HG03175 (cell line): ENCODE measurements around the gene TMEM63A.
"Not testable (repeated sequence)": the region's sequence is repeated elsewhere in the genome, so short reads cannot be mapped to it uniquely, and the experiment has no call there.

ENCODE experiments used
- ATAC-seq: cut with Tn5 transposase; IDR thresholded peaks from one replicate; pipeline ENCODE4 v1.9.1; 2021; ENCODE audit warnings: mild to moderate bottlenecking, moderate library complexity; ENCODE audit not compliant: unreplicated experiment

Gene TMEM63A

DNA sequence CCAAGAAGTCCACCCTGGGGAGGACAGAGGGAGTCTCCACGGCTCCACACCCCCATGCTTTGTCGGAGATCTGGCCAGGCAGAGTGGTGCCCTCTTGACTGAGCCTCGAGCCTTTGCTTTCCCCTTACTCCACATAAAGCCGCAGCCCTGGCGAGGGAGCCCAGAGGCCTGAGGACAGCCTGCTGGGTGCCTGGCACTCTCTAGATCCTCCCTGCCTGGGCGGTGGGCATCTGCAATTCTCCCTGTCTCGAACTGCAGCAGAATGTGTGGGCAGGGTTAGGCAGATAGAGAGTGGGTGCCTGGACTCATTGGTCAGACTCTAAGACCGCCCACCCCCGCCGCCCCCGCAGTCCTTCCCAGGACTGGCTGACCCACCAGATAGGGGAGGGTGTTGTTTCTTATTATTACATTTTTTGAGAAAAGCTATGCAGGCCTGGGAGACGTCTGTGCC, 58.3 kb downstream of the TMEM63A start:
- no peak for ATAC-seq

DNA sequence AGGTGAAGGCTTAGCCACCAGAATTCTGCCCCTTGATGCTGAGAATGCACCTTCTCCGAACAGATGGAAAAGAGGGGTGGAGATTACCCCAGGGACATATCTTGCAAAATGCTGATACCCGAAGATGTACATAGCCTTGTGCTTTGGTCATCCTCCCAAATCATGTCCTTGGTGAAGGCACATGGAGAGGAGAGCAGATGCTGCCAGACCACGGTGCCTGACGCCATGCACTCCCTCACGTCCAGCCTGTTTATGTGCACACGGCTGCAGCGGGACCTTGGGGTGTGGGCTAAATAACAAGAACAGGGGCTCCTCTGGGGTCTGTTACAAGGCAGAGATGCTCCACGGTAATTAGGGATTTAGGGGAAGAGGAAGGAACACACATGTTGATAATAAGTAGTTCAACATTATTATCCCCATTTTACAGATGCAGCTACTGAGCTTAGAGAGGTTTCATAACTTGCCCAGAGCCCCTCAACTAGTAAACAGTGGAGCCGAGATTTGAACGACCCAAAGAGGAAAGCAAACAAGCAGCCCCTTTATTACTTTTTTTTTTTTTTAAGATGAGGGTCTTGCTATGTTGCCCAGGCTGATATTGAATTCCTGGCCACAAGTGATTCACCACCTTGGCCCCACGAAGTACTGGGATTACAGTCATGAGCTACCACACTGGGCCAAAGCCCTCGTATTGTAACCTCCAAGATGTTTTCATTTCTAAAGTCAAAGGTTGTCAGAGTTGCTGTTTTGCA, 59.4 kb downstream of the TMEM63A start:
- no peak for ATAC-seq

- ATAC-seq, result no peak
These were observed 61.6 kb downstream of the TMEM63A start for GRCh38 chr1:225820522-225821120.

DNA sequence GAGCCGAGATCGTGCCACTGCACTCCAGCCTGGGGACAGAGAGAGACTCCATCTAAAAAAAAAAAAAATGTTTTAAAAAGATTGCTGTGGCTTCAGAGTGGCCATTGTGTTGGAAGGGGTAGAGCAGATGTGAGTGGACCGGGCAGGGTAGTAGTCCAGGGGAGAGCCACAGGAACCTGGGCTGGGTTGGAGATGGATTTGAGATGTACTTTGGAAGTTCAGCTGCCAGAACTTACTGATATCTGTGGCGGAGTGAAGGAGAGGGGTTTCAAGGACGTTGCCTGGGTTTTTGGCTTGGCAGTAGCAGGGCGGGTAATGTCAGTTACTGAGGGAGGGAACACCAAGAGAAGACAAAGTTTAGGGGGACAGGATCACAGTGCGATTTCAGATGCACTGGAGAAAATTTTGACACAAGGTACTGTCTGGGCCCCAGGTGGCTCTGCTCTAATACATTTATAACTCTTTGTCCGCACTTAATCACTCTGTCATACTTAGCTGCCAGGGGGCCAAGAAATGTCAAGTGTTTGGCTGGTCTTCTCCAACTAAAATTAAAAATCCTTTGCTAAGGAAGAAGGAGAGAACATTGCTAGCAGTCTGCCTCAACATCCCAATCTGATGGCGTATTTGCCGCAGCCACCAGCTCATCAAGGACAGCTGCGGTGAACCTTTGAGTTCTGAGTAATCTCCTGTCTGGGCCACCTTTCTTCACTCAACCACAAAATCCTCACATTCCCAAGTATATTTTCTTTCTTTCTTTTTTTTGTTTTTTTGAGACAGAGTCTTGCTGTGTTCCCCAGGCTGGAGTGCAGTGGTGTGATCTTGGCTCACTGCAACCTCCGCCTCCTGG, 62.6 kb downstream of the TMEM63A start:
- no peak for ATAC-seq

DNA sequence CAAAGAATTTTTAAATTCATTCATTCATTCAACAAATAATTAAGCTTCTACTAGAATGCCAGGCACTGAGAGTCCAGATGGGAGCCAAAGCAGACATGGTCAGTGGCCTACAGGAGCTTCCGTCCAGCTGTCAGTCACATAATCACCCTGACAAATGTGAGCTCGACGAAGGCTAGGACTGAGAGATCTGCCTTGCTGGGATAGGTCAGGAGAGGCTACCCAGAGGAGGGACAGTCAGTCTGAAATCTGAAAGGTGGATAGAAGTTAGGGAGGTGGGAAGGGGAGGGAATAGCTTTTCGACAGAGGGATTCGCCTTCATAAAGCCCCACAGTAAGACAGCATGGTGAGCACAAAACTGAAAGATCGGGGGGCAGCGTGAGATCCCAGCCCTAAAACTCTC, 64.0 kb downstream of the TMEM63A start:
- ATAC-seq, result no peak

DNA sequence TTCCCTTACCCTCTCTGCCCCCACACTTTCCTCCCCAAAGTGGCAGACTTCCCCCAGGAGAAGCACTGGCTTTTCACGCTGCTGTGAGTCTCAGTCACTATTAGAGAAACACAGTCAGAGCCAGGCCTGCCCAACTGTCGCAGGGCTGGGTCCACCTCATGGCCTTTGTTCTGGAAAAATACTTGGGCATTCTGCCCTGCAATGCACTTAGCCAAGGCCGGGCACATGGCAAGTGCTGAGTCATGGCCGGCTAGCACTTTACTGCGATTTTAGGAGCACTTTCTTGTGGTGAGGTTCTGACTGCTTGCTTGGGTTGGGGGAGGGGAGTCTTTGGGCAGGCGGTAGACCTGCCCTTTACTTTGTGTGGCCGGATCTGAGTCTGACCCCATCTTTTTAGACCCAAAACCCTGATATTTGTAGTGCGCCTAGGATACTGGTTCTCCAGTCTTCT, 64.5 kb downstream of the TMEM63A start:
- no peak for ATAC-seq

DNA sequence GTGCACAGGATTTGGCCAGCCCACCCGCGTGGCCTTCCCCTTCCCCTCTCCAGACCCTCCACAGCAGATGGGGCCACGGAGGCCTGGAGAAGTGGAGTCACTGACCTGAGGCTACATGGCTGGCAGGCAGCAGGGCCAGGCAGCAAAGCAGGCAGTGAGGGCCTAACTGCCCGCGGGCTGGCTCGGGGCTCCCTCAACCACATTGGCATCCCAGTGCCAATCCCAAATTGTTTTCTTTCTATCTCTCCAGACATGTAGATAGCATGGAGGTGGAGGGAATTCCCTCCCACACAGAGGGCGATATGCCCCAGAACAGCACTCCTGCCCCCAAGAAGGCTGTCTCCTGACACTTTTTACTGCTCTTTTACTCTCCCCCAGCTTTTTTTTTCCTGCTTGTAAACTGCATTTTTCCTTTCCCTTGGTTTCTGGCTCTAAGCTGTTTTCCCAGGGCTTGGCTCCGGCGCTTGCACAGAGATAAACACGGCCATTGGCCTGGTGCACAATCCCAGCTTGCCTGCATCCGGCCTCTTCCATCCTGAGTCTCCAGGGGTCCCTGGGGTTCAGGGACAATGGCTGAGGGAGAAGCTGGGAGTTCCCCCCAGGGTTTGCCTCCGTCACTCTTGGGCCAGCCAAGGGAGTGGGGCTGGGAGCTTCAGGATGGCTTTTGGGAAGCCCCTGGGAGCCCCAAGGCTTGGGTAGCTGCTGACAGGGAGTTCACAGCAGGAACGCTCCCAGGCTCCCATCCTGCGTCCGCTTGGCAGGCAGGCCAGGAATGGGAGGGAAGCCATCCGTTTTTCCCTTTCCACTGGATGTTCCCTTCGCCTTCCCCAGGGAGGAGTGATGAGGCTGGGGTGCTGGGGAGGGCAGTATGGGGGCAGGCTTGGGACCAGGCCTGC, 65.3 kb downstream of the TMEM63A start:
- no peak for ATAC-seq

GRCh38 chr1:225815526-225816178, 66.5 kb downstream of the TMEM63A start:
- ATAC-seq, result no peak

DNA sequence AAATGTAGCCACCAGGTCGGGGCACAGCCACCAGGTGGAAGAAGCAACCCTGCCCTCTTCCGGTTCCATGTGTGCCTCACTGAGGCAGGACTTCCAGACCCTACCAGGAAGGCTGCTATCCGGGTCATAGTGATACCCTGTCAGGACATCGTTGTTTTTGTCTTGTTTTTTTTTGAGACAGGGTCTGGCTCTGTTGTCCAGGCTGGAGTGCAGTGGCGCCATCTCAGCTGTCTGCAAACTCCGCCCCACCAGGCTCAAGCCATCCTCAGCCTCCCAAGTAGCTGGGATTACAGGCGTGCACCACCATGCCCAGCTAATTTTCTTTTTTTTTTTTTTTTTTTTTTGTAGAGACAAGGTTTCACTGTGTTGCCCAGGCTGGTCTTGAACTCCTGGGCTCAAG, 67.1 kb downstream of the TMEM63A start:
- ATAC-seq, result not testable (repeated sequence)

- no peak for ATAC-seq
These were observed 67.8 kb downstream of the TMEM63A start for GRCh38 chr1:225814381-225814780.

GRCh38 chr1:225813214-225813964, 68.8 kb downstream of the TMEM63A start:
- ATAC-seq, result no peak

GRCh38 chr1:225812488-225813213, 69.5 kb downstream of the TMEM63A start:
- no peak for ATAC-seq

DNA sequence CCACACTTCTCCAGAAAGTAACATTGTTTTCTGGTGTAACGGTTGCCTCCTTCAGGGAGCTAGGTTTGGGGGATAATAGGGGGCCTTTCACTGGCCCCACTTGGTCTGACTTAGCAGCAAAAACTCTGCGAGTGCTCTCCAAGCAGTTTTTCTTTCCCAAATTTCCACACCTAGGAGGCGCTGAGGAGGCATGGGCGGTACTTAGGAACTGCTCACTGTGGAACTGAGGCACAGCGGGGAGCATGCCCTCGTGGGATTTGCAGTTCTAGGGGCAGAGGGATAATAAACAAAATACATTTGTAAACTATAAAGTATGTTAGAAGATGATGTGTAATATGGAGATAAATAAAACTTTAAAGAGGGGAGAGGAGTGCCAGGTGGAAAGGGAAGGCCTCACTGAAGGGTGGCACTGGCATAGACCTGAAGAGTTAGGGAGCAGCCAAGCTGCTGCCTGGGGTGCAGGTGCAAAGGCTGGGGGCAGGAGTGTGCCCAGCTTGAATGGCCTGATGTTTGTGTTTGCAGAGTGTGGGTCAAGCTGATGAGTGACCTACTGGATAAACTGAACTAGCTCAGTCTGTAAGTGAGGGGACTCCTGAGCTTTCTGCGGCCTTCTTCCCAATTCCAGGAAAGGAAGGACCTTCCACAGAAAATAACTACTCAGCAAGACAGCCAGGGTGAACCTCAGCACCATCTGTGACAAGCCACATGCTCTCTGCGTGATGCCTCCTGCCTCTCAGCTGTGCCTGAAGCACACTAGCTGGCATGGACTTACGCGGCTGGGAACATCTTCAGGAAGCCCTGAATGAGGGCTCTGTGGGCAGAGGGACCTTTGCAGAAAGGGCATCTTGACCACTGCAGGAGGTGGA, 70.3 kb downstream of the TMEM63A start:
- no peak for ATAC-seq

DNA sequence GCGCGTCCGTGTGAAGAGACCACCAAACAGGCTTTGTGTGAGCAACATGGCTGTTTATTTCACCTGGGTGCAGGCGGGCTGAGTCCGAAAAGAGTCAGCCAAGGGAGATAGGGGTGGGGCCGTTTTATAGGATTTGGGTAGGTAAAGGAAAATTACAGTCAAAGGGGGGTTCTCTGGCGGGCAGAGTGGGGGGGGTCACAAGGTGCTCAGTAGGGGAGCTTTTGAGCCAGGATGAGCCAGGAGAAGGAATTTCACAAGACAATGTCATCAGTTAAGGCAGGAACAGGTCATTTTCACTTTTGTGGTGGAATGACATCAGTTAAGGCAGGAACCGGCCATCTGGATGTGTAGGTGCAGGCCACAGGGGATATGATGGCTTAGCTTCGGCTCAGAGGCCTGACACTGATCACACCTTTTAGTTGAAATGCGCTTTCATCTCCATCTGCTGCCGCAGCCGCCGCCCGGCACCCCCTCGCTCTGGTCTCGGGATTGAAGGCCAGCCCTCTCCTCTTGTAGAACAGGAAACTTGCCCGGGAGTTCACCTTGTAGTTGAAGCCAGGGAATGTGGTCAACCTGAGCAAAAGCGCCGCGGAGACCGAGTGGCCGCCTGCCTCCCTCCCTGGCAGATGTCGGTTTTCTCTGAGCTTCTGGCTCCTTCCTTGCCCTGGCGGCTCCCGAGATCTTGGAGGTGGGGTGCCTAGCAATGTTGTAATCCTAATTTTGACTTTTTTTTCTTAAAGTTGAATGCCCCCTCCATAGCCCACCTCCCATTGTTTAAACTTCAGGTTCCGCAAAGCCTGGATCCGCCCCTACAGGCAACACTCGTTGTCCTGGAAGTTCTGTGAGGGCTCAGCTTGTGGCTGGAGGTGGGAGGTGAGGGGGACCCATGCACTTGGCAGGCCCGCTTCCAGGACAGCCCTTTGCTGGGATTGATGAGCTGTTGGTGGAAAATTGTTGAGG, 71.3 kb downstream of the TMEM63A start:
- not testable (repeated sequence) for ATAC-seq

- peak; percentile 88 for ATAC-seq
These were observed 72.2 kb downstream of the TMEM63A start, which contains the start of gene EPHX1 for GRCh38 chr1:225809842-225810578. EPHX1 (plus strand) TSS chr1:225810124; CDS start chr1:225828730, 18,606 bp downstream.

- ATAC-seq, result no peak
These were observed 74.0 kb downstream of the TMEM63A start for GRCh38 chr1:225808136-225808535.
